Measurements from ENCODE around the gene CLDN9.

DNA sequence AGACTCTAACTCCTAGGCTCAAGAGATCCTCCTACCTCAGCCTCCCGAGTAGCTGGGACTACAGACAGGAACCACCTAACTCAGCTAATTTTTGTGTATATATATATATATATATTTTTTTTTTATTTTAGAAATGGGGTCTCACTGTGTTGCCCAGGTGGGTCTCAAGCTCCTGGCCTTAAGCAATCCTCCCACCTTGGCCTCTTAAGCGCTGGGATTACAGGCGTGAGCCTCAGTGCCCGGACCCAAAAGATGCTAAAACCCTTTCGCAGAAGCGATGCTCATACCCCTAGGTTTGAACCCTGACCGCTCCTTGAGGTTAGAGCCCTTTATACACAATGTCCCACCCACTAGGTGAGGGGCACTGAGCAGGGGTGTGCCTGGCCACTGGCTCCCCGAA is 2.2 kb upstream of the CLDN9 start:
- no peak for TF ChIP-seq EZH2 (IDR thresholded peaks at IDR 0.05; ENCODE audit: borderline replicate concordance, insufficient read depth, low read depth, low read length, poor library complexity, severe bottlenecking)
- TF ChIP-seq, protein P1, sequence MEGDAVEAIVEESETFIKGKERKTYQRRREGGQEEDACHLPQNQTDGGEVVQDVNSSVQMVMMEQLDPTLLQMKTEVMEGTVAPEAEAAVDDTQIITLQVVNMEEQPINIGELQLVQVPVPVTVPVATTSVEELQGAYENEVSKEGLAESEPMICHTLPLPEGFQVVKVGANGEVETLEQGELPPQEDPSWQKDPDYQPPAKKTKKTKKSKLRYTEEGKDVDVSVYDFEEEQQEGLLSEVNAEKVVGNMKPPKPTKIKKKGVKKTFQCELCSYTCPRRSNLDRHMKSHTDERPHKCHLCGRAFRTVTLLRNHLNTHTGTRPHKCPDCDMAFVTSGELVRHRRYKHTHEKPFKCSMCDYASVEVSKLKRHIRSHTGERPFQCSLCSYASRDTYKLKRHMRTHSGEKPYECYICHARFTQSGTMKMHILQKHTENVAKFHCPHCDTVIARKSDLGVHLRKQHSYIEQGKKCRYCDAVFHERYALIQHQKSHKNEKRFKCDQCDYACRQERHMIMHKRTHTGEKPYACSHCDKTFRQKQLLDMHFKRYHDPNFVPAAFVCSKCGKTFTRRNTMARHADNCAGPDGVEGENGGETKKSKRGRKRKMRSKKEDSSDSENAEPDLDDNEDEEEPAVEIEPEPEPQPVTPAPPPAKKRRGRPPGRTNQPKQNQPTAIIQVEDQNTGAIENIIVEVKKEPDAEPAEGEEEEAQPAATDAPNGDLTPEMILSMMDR (IDR thresholded peaks at IDR 0.05) = no peak
